Common myeloid progenitor, CD34-positive (primary cell): Measurements from ENCODE around the gene HUNK.

ENCODE experiments used
- CTCF ChIA-PET: fragments of 350-600 bp; sonication (Branson Sonifier 250); formaldehyde crosslinking; loops from one replicate; lab custom pipeline; 2021; ENCODE audit warnings: antibody characterized with exemption; lab: Charles Lee
- POLR2A ChIA-PET: fragments of 350-600 bp; sonication (Branson Sonifier 250); formaldehyde crosslinking; loops from one replicate; lab custom pipeline; 2021; ENCODE audit warnings: antibody characterized with exemption; lab: Charles Lee
- DNase-seq, 3 donors: peaks; one replicate each; pipeline versions ENCODE4 v3.0.0 to v3.0.0-alpha.2; 2013
- H3K27ac ChIP-seq, 2 experiments: 1 replicate in 1 of 2; 2 replicates in 1 of 2; pipeline ENCODE4 v1.7.0; 2013; ENCODE audit warnings: inconsistent platforms in 2 of 2, low read length in 2 of 2, mild to moderate bottlenecking in 2 of 2, low read depth in 1 of 2, moderate library complexity in 1 of 2; ENCODE audit not compliant: severe bottlenecking in 2 of 2, insufficient read depth in 1 of 2, poor library complexity in 1 of 2
- H3K27me3 ChIP-seq, 5 experiments: replicated peaks in 2 of 5; 1 replicate in 3 of 5; 2 replicates in 2 of 5; pipeline versions ENCODE4 v1.6.1 to v1.7.0; 2013; ENCODE audit warnings: low read length in 4 of 5, mild to moderate bottlenecking in 2 of 5, moderate library complexity in 2 of 5, inconsistent platforms in 1 of 5; ENCODE audit not compliant: insufficient read depth in 5 of 5, control insufficient read depth in 4 of 5
- H3K36me3 ChIP-seq, 4 experiments: 1 replicate in 2 of 4; 2 replicates in 2 of 4; pipeline versions ENCODE4 v1.6.1 to v1.7.0; 2013; ENCODE audit warnings: low read length in 3 of 4, control low read depth in 1 of 4, mild to moderate bottlenecking in 1 of 4; ENCODE audit not compliant: control insufficient read depth in 4 of 4, insufficient read depth in 4 of 4
- H3K4me1 ChIP-seq, 4 experiments: 1 replicate in 3 of 4; 2 replicates in 1 of 4; pipeline versions ENCODE4 v1.6.1 to v1.7.1; 2013; ENCODE audit warnings: low read length in 3 of 4, mild to moderate bottlenecking in 3 of 4, control low read depth in 1 of 4, inconsistent platforms in 1 of 4, moderate library complexity in 1 of 4; ENCODE audit not compliant: control insufficient read depth in 4 of 4, insufficient read depth in 4 of 4; ENCODE audit errors: control extremely low read depth in 1 of 4
- H3K4me3 ChIP-seq, 7 experiments: 1 replicate in 4 of 7; 2 replicates in 3 of 7; pipeline versions ENCODE4 v1.5.1 to v1.7.0; 2013; ENCODE audit warnings: mild to moderate bottlenecking in 7 of 7, low read length in 6 of 7, moderate library complexity in 6 of 7, inconsistent platforms in 2 of 7, low read depth in 2 of 7, control low read depth in 1 of 7; ENCODE audit not compliant: insufficient read depth in 4 of 7, control insufficient read depth in 1 of 7; ENCODE audit errors: extremely low read depth in 1 of 7
- H3K9me3 ChIP-seq, 5 experiments: 1 replicate in 4 of 5; 2 replicates in 1 of 5; pipeline versions ENCODE4 v1.6.1 to v1.7.1; 2013; ENCODE audit warnings: low read length in 4 of 5, mild to moderate bottlenecking in 2 of 5, inconsistent platforms in 1 of 5, low read depth in 1 of 5, moderate library complexity in 1 of 5; ENCODE audit not compliant: control insufficient read depth in 4 of 5, insufficient read depth in 2 of 5; ENCODE audit errors: control extremely low read depth in 1 of 5
- WGBS: methylation state at CpG from one replicate; pipeline ENCODE4 v1.1.5; 2013; ENCODE audit not compliant: insufficient coverage; 5-methylcytosine and 5-hydroxymethylcytosine counted together

Gene HUNK

GRCh38 chr21:31927689-31928353 is 55.0 kb downstream of the HUNK start:
- CTCF ChIA-PET, result no interaction called here
- 95% methylated on average over 9 of the region's 13 CpGs for WGBS
- H3K27me3 ChIP-seq, result peaks cover 0 to 3% (median 0%) of the 10 kb centered on the region in 5 experiments

GRCh38 chr21:31928656-31929055 is 55.8 kb downstream of the HUNK start:
- H3K9me3 ChIP-seq, result peaks cover 0 to 5% (median 0%) of the 10 kb centered on the region in 5 experiments
- H3K27me3 ChIP-seq, result peaks cover 0 to 5% (median 0%) of the 10 kb centered on the region in 5 experiments
- no peak overlapping the region for H3K27ac ChIP-seq
- H3K4me3 ChIP-seq, result no peak overlapping the region
- 100% methylated on average over 3 of the region's 4 CpGs for WGBS
- ChIA-PET CTCF (no interaction called here), POLR2A (no interaction called here)
- H3K36me3 ChIP-seq, result no peaks in the 10 kb centered on the region
- no peaks in the 10 kb centered on the region for H3K4me1 ChIP-seq
- DNase-seq, result no peak

More at GRCh38 chr21:31927689-31928353, 55.0 kb downstream of the HUNK start:
- DNase-seq, result no peak
- Histone ChIP-seq H3K36me3 (no peaks in the 10 kb centered on the region), H3K27ac (no peak overlapping the region), H3K9me3 (peaks cover 0 to 5% (median 0%) of the 10 kb centered on the region in 5 experiments), H3K4me1 (no peaks in the 10 kb centered on the region), H3K4me3 (no peak overlapping the region)
- POLR2A ChIA-PET, result no interaction called here

GRCh38 chr21:31929548-31929947 is 56.7 kb downstream of the HUNK start:
- Histone ChIP-seq H3K4me3 (no peak overlapping the region), H3K36me3 (no peaks in the 10 kb centered on the region), H3K4me1 (no peaks in the 10 kb centered on the region), H3K27me3 (peaks cover 0 to 6% (median 0%) of the 10 kb centered on the region in 5 experiments), H3K9me3 (peaks cover 0 to 5% (median 0%) of the 10 kb centered on the region in 5 experiments), H3K27ac (no peak overlapping the region)
- 56% methylated on average over 5 of the region's 7 CpGs for whole genome bisulfite sequencing
- ChIA-PET CTCF (no interaction called here), POLR2A (no interaction called here)
- DNase-seq, result no peak

- Histone ChIP-seq H3K27ac (no peak overlapping the region), H3K9me3 (peaks cover 0 to 5% (median 0%) of the 10 kb centered on the region in 5 experiments), H3K27me3 (peaks cover 0 to 8% (median 0%) of the 10 kb centered on the region in 5 experiments), H3K4me1 (no peaks in the 10 kb centered on the region), H3K36me3 (no peaks in the 10 kb centered on the region), H3K4me3 (no peak overlapping the region)
- ChIA-PET CTCF (no interaction called here), POLR2A (no interaction called here)
- DNase-seq, result no peak
- WGBS, result 96% methylated on average over 7 of the region's 7 CpGs
These were observed 57.2 kb downstream of the HUNK start for GRCh38 chr21:31930001-31930400.

- CTCF ChIA-PET, result no interaction called here
- Histone ChIP-seq H3K27me3 (peaks cover 0 to 8% (median 0%) of the 10 kb centered on the region in 5 experiments), H3K9me3 (no peaks in the 10 kb centered on the region), H3K36me3 (no peaks in the 10 kb centered on the region), H3K4me3 (no peak overlapping the region), H3K27ac (no peak overlapping the region), H3K4me1 (no peaks in the 10 kb centered on the region)
- 90% methylated on average over 15 of the region's 23 CpGs for WGBS
- DNase-seq, result no peak
- POLR2A ChIA-PET, result no interaction called here
These were observed 59.0 kb downstream of the HUNK start for GRCh38 chr21:31931644-31932469.

GRCh38 chr21:31932470-31932764 is 59.6 kb downstream of the HUNK start:
- no peak overlapping the region for H3K4me3 ChIP-seq
- no peaks in the 10 kb centered on the region for H3K4me1 ChIP-seq
- no peaks in the 10 kb centered on the region for H3K9me3 ChIP-seq
- ChIA-PET CTCF (no interaction called here), POLR2A (no interaction called here)
- H3K27ac ChIP-seq, result no peak overlapping the region
- H3K27me3 ChIP-seq, result peaks cover 0 to 8% (median 0%) of the 10 kb centered on the region in 5 experiments
- H3K36me3 ChIP-seq, result no peaks in the 10 kb centered on the region
- WGBS, result 86% methylated on average over 1 of the region's 1 CpG
- no peak for DNase-seq

- Histone ChIP-seq H3K27me3 (peaks cover 0 to 5% (median 2%) of the 10 kb centered on the region in 5 experiments), H3K36me3 (no peaks in the 10 kb centered on the region), H3K4me1 (no peaks in the 10 kb centered on the region), H3K9me3 (no peaks in the 10 kb centered on the region), H3K4me3 (no peak overlapping the region), H3K27ac (no peak overlapping the region)
- DNase-seq, result no peak
- 75% methylated on average over 1 of the region's 2 CpGs for WGBS
- CTCF ChIA-PET, result no interaction called here
- POLR2A ChIA-PET, result no interaction called here
These were observed 64.5 kb downstream of the HUNK start for GRCh38 chr21:31937303-31937702.
